H1 (cell line): Measurements from ENCODE around the gene ALKBH7.

Source experiments
- CTCF ChIP-seq, 3 experiments: IDR thresholded peaks; 1 replicate in 2 of 3; 2 replicates in 1 of 3; pipeline versions ENCODE4 v1.5.1 to v1.6.1; 2011; ENCODE audit warnings: low read length in 3 of 3, mild to moderate bottlenecking in 3 of 3, inconsistent platforms in 2 of 3, low read depth in 1 of 3, moderate library complexity in 1 of 3; ENCODE audit not compliant: insufficient read depth in 1 of 3; ENCODE audit errors: control extremely low read depth in 1 of 3
- EZH2 ChIP-seq: fragments of 200-600 bp; sonication (generic); IDR thresholded peaks from 2 replicates; pipeline ENCODE4 v1.7.1; 2012; ENCODE audit warnings: low read depth, mild to moderate bottlenecking, moderate library complexity, low read length, inconsistent platforms; ENCODE audit not compliant: severe bottlenecking
- JUND ChIP-seq: IDR thresholded peaks from 2 replicates; pipeline ENCODE4 v1.6.1; 2011; ENCODE audit warnings: mild to moderate bottlenecking, improper control_type of control experiment, low read length
- POLR2A ChIP-seq, 2 experiments: IDR thresholded peaks; 1 replicate in 1 of 2; 2 replicates in 1 of 2; pipeline ENCODE4 v1.6.1; 2011; ENCODE audit warnings: low read depth in 2 of 2, low read length in 2 of 2, mild to moderate bottlenecking in 2 of 2; ENCODE audit errors: control extremely low read depth in 1 of 2
- POLR2AphosphoS5 ChIP-seq: IDR thresholded peaks from 2 replicates; pipeline ENCODE4 v1.6.1; 2011; ENCODE audit warnings: low read depth, low read length
- RAD21 ChIP-seq, 2 experiments: IDR thresholded peaks in 1 of 2; conservative IDR thresholded peaks in 1 of 2; 2 replicates each; pipeline ENCODE4 v1.6.1; 2011; ENCODE audit warnings: low read depth in 2 of 2, low read length in 2 of 2, improper control_type of control experiment in 1 of 2, inconsistent platforms in 1 of 2, mild to moderate bottlenecking in 1 of 2, moderate library complexity in 1 of 2
- TEAD4 ChIP-seq: IDR thresholded peaks from 2 replicates; pipeline ENCODE4 v1.6.1; 2012; ENCODE audit warnings: low read depth, low read length, inconsistent platforms, mixed read lengths

DNA sequence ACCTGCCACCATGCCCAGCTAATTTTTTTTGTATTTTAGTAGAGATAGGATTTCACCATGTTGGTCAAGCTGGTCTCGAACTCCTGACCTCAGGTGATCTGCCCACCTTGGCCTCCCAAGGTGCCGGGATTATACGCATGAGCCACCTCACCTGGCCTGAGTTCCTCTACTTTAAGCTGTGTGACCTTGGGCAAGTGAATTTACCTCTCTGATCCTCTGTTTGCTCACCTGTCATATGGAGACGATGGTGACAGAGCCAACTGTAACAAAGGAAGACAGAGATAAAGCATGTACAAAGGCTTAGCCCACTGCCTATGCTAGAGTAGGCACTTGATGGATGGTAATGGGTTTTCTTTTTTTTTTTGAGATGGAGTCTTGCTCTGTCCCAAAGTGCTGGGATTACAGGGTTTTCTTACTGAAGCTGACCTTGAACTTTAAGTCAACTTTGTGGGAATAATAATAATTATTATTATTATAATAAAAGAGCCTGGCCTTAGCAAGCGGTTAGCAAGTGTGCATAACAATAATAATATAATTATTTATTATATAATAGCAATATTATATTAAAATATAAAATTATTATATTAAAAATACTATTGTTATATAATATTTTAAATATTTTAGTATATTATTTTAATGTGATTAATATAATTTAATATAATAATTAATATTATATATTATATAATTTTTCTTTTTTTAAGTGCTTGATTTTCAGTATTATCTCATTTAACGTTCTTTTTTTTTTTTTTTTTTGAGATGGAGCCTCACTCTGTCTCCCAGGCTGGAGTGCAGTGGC lies 37.9 kb upstream of the ALKBH7 start:
- TF ChIP-seq CTCF (IDR thresholded peaks at IDR 0.05; ENCODE audit: control extremely low read depth in 1 of 3, insufficient read depth in 1 of 3, low read depth in 1 of 3, low read length in 3 of 3) = no peak
- no peak for TF ChIP-seq EZH2
- TF ChIP-seq JUND = no peak
- no peak for TF ChIP-seq POLR2AphosphoS5
- no peak for TF ChIP-seq POLR2A (IDR thresholded peaks at IDR 0.05; ENCODE audit: control extremely low read depth in 1 of 2, low read depth in 2 of 2, low read length in 2 of 2)
- no peak for TF ChIP-seq TEAD4
- TF ChIP-seq RAD21 (IDR thresholded peaks at IDR 0.05 in 1 of 2, conservative IDR thresholded peaks at IDR 0.05 in 1 of 2; ENCODE audit: low read depth in 2 of 2, low read length in 2 of 2) = no peak
